H1 (cell line): Measurements from ENCODE around the gene FOXN1. TPM values are rescaled to one million over a fixed set of nuclear protein-coding genes. Genes with fewer than 3 reads are reported as not detected.

Experiments used
- EGR1 ChIP-seq: IDR thresholded peaks from 2 replicates; pipeline ENCODE4 v1.6.1; 2011; ENCODE audit warnings: low read depth, low read length, borderline replicate concordance
- EZH2 ChIP-seq: fragments of 200-600 bp; sonication (generic); IDR thresholded peaks from 2 replicates; pipeline ENCODE4 v1.7.1; 2012; ENCODE audit warnings: low read depth, mild to moderate bottlenecking, moderate library complexity, low read length, inconsistent platforms; ENCODE audit not compliant: severe bottlenecking
- RNF2 ChIP-seq: fragments of 200-900, 300-1000 bp; sonication (generic); IDR thresholded peaks from 2 replicates; pipeline ENCODE4 v1.7.1; 2016; ENCODE audit warnings: borderline replicate concordance, low read depth, mild to moderate bottlenecking, antibody characterized with exemption, low read length; ENCODE audit not compliant: poor library complexity, severe bottlenecking; ENCODE audit errors: missing control alignments
- SP1 ChIP-seq: IDR thresholded peaks from 2 replicates; pipeline ENCODE4 v1.6.1; 2011; ENCODE audit warnings: low read depth, low read length
- TAF1 ChIP-seq: IDR thresholded peaks from 2 replicates; pipeline ENCODE4 v1.6.1; 2011; ENCODE audit warnings: mild to moderate bottlenecking, low read depth, low read length
- TAF7 ChIP-seq: optimal IDR thresholded peaks from 2 replicates; pipeline ENCODE3; 2011; ENCODE audit warnings: low read depth, mild to moderate bottlenecking, inconsistent platforms, low read length, moderate library complexity, borderline replicate concordance
- ZNF274 ChIP-seq: IDR thresholded peaks from 2 replicates; pipeline ENCODE4 v1.7.0; 2012; ENCODE audit warnings: low read length, borderline replicate concordance; ENCODE audit errors: extremely low read depth
- polyA plus RNA-seq, 7 experiments: library from polyadenylated mRNA; depleted of rRNA in 3 of 7; stranded (reverse) in 5 of 7; unstranded in 2 of 7; fragments of >200 nt in 5 of 7; fragments of 200-250 nt in 2 of 7; gene quantifications; 1 replicate in 5 of 7; 2 replicates in 1 of 7; 4 replicates in 1 of 7; pipeline versions ENCODE4 v1.2.1 to v1.2.3, GENCODE V29; 2011 to 2013; ENCODE audit warnings: missing spikeins in 2 of 7, mixed read lengths in 2 of 7
- total RNA-seq: library from RNA; stranded (reverse); fragmentation: NEBNext Ultra II Directional; extraction: Animal tissue kit (Norgen Biotek cat#: 25700); gene quantifications from 2 replicates; pipeline ENCODE4 v1.2.1, GENCODE V29; 2021
- TF ChIP-seq, protein P1 (sequence below), 3 experiments: IDR thresholded peaks; 1 replicate in 2 of 3; 2 replicates in 1 of 3; pipeline versions ENCODE4 v1.5.1 to v1.6.1; 2011; ENCODE audit warnings: low read length in 3 of 3, mild to moderate bottlenecking in 3 of 3, inconsistent platforms in 2 of 3, low read depth in 1 of 3, moderate library complexity in 1 of 3; ENCODE audit not compliant: insufficient read depth in 1 of 3; ENCODE audit errors: control extremely low read depth in 1 of 3
- TF ChIP-seq, protein P2 (sequence below): IDR thresholded peaks from 2 replicates; pipeline ENCODE4 v1.6.1; 2012; ENCODE audit warnings: inconsistent platforms

FOXN1 gene
- total and polyA plus RNA-seq, 2 of the 8 experiments (the other 6 are each of a cell fraction or from before 2014, with no cell fraction given) = not detected

DNA sequence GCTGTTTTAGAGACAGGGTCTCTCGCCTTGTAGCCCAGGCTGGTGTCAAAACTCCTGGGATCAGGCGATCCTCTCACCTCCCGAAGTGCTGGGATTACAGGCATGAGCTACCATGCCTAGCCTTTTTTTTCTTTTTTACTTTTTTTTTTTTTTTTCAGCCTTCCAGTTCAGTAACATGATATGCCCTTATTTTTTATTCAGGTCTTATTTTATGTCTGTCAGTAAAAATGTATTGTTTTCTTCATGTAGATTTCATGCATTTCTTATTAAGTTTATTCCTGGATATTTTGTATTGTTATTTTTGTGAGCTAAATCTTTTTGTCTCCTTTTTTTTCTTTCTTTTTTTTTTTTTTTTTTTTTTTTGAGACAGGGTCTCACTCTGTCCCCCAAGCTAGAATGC lies 2.7 kb upstream of the FOXN1 start (continued):
- TF ChIP-seq, protein P1, sequence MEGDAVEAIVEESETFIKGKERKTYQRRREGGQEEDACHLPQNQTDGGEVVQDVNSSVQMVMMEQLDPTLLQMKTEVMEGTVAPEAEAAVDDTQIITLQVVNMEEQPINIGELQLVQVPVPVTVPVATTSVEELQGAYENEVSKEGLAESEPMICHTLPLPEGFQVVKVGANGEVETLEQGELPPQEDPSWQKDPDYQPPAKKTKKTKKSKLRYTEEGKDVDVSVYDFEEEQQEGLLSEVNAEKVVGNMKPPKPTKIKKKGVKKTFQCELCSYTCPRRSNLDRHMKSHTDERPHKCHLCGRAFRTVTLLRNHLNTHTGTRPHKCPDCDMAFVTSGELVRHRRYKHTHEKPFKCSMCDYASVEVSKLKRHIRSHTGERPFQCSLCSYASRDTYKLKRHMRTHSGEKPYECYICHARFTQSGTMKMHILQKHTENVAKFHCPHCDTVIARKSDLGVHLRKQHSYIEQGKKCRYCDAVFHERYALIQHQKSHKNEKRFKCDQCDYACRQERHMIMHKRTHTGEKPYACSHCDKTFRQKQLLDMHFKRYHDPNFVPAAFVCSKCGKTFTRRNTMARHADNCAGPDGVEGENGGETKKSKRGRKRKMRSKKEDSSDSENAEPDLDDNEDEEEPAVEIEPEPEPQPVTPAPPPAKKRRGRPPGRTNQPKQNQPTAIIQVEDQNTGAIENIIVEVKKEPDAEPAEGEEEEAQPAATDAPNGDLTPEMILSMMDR (IDR thresholded peaks at IDR 0.05; ENCODE audit: control extremely low read depth in 1 of 3, insufficient read depth in 1 of 3, low read depth in 1 of 3, low read length in 3 of 3) = no peak
- TF ChIP-seq SP1 (no peak), ZNF274 (no peak), RNF2 (no peak), EZH2 (no peak), TAF7 (no peak), TAF1 (no peak), EGR1 (no peak)
- TF ChIP-seq, protein P2, sequence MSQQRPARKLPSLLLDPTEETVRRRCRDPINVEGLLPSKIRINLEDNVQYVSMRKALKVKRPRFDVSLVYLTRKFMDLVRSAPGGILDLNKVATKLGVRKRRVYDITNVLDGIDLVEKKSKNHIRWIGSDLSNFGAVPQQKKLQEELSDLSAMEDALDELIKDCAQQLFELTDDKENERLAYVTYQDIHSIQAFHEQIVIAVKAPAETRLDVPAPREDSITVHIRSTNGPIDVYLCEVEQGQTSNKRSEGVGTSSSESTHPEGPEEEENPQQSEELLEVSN = no peak
- TF ChIP-seq, all 59 proteins: peak for 0
